H54 (cell line): ENCODE data around the gene ATP5PF.
"Not testable (repeated sequence)": the region's sequence is repeated elsewhere in the genome, so short reads cannot be mapped to it uniquely, and the experiment has no call there.

Experiments used
- DNase-seq: peaks from one replicate; pipeline ENCODE4 v3.0.0; 2011; ENCODE audit warnings: low spot score, mixed read lengths; ENCODE audit not compliant: insufficient read length
- FAIRE-seq: peaks from 3 replicates; lab custom pipeline; 2011; peaks lifted over from hg19 to GRCh38; lab: Jason Lieb, UNC
- POLR2A ChIP-seq: IDR thresholded peaks from 2 replicates; pipeline ENCODE4 v1.6.1; 2011; ENCODE audit warnings: low read depth, mild to moderate bottlenecking, low read length

The ATP5PF gene

DNA sequence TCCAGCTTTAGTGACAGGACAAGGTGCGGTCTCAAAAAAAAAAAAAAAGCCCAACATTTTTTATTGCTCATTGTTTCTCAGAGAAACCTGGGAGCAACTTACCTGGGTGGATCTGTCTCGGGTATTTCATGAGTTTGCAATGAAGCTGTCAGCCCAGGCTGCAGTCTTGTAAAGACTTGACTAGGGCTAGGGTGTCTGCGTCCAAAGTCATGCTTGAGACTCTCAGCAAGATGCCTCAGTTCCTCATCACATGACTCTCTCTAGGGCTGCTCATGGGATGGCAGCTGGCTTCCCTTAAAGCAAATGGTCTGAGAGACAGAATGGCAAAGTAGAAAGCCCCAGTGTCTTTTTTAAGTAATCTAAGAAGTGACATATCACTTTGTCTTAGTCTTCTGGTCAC, 8.2 kb upstream of the ATP5PF start:
- DNase-seq (no peak), FAIRE-seq (no peak)
- TF ChIP-seq POLR2A: no peak

DNA sequence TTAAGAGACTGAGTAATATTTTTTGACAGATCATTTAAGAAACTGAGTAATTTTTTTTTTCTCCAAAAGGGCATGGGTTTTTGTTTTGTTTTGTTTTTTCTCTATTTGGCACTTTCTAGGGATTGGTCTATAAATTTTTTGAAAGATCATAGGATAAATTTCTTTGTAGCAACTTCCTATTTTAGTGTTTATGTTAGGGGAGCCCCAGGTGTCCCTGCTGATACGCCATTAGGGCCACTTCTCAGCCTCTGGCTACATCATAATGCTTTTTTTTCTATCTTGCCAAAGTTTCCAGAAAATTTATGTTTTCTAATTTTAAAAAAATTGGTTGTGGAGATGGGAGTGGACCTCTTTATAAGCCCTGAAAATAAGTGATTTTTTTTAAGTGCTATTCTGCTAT, 2.7 kb upstream of the ATP5PF start:
- TF ChIP-seq POLR2A: no peak
- FAIRE-seq (no peak), DNase-seq (no peak)

DNA sequence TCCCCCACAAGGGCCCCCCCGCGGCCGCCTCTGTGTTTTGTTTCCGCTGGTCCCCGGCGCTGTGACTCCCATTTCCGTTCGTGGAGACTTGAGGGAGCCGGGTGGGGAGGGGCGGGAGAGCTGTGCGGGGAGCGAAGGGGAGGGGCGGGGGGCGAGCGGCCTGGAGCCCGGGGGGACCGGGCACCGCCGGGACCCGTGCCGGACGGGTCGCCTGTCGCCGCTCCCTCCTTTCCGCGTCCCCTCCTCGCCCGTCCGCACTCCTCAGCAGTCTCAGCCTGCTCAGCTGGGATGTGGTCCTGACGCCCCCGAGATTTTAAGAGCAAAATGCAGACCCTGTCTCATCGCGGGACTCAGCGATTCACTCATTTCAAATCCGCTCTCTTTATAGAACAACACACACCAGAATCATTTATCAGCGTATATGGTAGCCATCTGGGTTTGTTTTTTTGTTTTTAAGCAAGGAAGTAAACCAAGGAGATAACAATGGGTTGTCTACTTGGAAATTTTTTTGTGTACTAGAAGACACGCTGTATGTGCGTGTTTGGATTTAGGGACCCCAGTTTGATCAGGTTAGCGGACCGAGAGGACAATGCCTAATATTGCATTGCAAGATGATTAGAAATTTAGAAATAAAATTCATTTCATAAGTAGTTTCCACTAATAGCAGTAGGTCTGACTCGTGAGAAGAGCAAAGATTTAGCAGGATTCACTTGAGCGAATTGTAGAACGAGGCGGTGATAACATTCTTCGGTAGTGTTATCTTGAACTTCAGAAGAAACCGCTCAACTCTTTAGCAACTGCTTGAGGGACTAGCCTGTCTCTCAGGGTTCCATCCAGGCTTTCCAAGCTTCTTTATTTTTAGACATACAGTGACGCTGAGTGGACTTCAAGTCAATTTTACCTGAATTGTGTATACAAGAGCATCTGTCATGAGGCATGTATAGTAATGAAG, 1.2 kb upstream of the ATP5PF start:
- TF ChIP-seq POLR2A: peak; percentile 32
- DNase-seq (peak; percentile 66), FAIRE-seq (no peak)

DNA sequence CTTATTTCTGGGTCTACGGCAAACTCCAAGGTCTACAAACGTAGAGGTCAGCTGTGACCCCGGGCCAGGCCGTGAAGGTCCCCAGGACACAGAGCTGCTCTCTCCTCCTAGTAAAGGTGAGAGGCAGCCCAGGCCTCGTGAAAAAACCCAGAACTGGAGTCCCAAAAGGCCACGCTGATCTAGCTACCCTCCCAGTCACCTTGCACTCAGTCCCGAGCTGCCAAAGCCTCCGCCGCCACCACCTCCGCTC, 125 bp downstream of the ATP5PF start:
- no peak for FAIRE-seq
- TF ChIP-seq POLR2A: peak; percentile 87; the same call in 1 of the 2 replicates
- no peak for DNase-seq

DNA sequence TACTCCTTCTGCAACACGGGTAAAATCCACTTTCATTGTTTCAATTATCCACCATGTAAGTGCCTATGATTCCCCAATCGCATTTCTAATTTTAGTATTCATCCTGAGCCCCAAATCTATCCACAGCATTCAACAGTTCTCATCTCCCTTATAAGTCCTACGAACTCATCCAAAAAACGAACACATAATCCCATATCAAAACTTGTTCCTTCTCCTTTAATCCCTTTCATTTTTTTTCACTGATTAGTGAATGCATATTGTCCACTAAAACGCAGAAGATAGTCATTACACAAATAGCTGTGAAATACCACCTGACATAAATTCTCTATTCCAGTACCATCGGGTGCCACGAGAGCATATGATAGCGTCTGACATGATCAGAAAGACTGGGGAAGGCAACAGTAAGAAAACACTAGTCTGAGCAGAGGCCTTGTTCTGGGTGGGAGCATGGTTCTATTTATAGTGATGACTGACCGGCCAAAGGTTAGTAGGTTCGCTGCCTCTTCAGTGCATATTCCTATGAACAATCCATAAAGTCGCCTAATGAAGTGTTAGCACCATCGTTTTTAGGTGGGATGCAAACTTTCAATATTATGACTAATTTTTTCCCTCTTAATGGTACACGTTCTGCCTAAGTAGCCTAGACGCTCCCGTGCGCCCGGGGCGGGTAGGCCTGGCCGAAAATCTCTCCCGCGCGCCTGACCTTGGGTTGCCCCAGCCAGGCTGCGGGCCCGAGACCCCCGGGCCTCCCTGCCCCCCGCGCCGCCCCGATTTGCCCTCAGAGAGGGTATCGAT, 648 bp downstream of the ATP5PF start:
- TF ChIP-seq POLR2A: no peak
- no peak for FAIRE-seq

DNA sequence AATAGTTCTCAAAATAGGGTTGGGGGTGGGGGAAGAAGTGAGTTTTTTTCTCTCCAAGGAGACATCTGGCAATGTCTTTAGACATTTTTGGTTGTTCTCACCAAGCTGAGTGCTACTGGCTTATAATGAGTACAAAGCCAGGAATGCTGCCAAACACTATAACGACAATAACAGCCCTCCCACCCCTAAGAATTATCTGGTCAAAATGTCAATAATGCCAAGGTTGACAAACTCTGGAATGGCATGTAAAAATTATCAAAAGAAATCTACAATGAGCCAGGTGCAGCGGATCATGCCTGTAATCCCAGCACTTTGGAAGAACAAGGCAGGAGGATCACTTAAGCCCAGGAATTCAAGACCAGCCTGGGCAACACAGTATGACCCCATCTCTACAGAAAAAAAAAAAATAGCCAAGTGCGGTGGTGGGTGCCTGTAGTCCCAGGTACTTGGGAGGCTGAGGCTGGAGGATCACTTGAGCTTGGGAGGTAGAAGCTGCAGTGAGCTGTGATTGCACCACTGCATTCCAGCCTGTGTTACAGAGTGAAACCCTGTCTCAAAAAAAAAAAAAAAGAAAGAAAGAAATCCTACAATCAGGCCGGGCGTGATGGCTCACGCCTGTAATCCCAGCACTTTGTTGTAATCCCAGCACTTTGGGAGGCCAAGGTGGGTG, 2.5 kb downstream of the ATP5PF start:
- FAIRE-seq: no peak

More for the DNA sequence above, 648 bp downstream of the ATP5PF start:
- no peak for DNase-seq

DNA sequence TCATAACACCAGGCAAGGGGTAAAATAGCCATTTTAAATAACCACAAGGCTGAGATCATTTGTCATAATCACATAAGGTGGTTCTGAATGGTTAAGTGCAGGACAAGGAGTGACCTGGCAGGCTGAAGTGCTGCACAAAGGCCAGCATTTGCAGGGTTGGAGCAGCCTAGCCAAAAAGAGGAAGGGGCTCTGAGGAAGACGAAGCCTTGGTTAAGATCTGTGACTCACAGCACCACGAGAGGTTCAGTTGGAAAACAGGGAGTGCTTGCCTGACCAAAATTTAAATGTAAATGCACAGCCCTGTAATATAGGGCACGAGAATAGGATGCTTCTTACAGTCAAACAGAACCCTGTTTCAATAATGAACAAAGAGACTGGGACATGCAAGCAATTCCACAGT, 12.1 kb downstream of the ATP5PF start:
- FAIRE-seq (no peak), DNase-seq (no peak)
- TF ChIP-seq POLR2A: no peak

More for the DNA sequence above, 2.5 kb downstream of the ATP5PF start:
- no peak for TF ChIP-seq POLR2A
- DNase-seq: no peak

DNA sequence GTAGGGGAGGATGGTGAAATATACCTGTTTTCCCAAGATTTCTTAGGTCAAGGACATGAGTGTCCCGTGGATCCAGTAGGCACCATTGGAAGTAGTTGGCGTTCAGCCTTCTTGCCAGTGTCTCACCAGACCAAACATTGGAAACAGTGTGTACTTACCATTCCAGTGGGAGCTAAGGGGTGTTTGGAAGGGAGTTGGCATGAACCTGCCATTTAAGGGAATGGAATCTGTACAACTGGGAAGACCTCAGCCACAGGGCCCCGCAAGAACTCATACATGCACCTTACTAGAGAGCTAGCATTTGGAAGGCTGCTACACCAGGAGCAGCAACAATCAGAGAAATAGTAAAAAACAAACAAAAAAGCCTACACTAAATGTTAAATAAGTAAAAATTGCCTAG, 12.7 kb downstream of the ATP5PF start:
- DNase-seq (no peak), FAIRE-seq (no peak)
- no peak for TF ChIP-seq POLR2A

DNA sequence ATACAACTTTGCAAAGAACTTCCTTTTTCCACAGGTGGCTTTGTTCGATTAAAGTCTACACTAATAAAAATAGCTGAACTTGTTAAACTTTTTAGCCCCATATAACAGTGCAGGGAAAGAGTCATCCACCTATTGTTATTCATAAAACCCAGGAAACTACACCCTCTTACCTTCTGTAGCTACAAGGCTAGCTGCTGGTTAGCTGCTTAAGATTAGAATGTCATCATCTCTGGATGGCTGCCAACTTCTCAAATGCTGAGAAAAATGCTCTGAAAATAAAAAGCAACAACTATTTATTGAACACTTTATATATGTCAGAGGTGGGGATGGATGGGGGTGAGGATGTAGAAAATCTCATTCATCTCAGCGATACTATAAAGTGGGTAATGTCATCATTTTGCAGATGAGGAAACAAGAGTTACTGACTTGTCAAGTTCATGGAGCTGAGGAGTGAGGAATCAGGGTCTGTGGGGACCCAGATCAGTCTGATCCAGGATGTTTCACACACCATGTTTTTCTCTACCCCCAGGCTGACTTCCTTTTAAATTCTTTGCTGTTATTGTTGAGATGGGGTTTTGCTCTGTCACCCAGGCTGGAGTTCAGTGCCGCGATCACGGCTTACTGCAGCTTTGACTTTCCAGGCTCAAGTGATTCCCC, 17.1 kb downstream of the ATP5PF start:
- TF ChIP-seq POLR2A: no peak
- FAIRE-seq (no peak), DNase-seq (no peak)

DNA sequence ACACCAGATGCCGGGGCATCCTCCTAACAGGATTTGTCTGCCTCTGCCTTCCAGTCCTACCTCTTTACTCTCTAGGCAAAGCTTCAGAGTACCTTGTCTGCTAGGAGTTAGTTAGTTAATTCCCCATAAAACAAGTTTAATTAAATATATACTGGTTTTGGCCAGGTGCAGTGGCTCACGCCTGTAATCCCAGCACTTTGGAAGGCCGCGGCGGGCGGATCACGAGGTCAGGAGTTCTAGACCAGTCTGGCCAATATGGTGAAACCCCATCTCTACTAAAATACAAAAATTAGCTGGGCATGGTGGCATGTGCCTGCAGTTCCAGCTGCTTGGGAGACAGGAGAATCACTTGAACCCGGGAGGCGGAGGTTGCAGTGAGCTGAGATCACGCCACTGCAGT, 20.6 kb downstream of the ATP5PF start:
- not testable (repeated sequence) for DNase-seq, FAIRE-seq

DNA sequence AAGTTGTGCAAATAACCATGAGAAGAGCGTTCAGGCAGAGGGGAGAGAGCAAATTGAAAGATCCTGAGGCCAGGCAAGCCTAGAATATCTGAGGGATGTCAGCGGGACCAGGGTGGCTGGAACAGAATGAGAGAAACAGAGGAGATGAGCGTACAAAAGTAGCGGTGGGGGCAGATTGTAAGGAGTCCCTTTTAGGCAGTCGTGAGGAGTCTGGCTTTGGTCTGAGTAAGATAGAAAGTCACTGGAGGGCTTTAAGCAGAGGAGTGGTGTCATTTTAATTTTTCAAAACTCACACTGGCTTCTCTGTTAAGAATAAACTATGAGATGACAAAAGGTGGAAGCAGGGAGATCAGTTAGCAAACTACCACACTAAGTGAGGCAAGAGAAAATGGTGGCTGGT, 24.2 kb downstream of the ATP5PF start:
- FAIRE-seq: no peak
- TF ChIP-seq POLR2A: no peak
- DNase-seq: no peak

DNA sequence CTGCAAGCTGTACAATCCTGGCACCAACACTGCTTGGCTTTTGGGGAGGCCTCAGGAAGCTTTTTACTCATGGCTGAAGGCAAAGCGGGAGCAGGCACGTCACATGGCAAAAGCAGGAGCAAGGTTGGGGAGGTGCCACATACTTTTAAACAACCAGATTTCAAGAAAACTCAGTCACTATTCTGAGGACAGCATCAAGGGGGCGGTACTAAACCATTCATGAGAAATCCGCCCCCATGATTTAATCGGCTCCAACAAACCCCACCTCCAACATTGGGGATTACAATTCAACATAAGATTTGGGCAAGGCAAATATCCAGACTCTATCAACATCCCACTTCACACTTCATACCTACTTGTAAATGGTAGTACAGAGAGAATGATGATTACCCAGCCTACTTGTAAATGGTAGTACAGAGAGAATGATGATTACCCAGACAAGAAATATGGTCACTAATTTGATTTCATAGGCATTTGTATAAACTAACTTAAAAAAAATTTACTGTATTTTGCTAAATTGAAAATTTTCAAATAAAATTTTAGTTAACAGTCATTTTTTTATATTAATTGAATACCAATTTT, 24.9 kb downstream of the ATP5PF start:
- FAIRE-seq (no peak), DNase-seq (no peak)
- TF ChIP-seq POLR2A: no peak

DNA sequence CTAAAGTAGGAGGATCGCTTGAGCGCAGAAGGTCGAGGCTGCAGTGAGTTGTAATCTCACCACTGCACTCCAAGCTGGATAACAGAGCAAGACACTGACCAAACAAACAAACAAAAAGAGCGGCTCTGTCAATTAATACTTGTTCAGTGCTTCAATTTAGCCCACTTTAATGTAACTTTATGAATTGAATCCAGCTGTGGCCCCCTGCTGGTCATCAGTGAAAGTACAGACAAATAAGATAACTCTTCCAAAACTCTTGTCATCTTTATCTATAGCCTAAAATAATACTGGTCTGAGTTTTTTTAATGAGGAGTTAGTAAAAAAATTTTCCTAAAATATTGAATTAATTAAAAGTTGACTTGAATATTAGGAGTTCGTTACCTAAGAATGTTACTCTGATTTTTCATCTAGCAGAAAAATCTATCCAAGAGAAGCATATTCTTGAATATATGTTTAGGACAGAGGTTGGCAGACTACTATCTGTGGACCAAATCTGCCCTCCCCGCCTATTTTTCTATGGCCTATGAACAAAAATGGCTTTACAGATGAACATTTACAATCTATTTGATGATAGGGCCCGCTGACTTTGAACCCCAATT, 26.1 kb downstream of the ATP5PF start:
- DNase-seq: no peak
- no peak for TF ChIP-seq POLR2A
- no peak for FAIRE-seq
